ENCODE results near the gene AUH.

AUH gene

GRCh38 chr9:91185193-91185886 is 176.4 kb downstream of the AUH start:
- Histone ChIP-seq H3K14ac (ENCODE audit: low read length in 2 of 2) (no peak overlapping the region), H3K9me3 (ENCODE audit: control insufficient read depth, low read length) (peaks cover 2% of the 10 kb centered on the region), H3K27me3 (ENCODE audit: control insufficient read depth in 1 of 2, insufficient read depth in 1 of 2, low read length in 2 of 2) (no peaks in the 10 kb centered on the region), H2BK12ac (ENCODE audit: low read length in 2 of 2) (no peak overlapping the region), H3K23ac (ENCODE audit: low read length in 2 of 2) (no peak overlapping the region), H2BK15ac (ENCODE audit: low read depth, poor library complexity, severe bottlenecking) (no peak overlapping the region), H3K79me1 (replicated peaks; ENCODE audit: low read length, poor library complexity, severe bottlenecking) (no peaks in the 10 kb centered on the region), H3K4me1 (ENCODE audit: control insufficient read depth, insufficient read depth, low read depth, low read length) (peaks cover 12% of the 10 kb centered on the region), H2AFZ (ENCODE audit: low read depth, low read length) (no peak overlapping the region), H3K9ac (ENCODE audit: low read length) (no peak overlapping the region), H3K4ac (ENCODE audit: low read depth in 1 of 2, low read length in 2 of 2) (no peak overlapping the region), H3K27ac (ENCODE audit: low read length, poor library complexity, severe bottlenecking) (no peak overlapping the region), H2AK5ac (ENCODE audit: low read length, severe bottlenecking) (no peak overlapping the region), H3K4me3 (ENCODE audit: insufficient read depth in 1 of 2, low read depth in 1 of 2, low read length in 2 of 2) (no peak overlapping the region), H2BK5ac (ENCODE audit: low read depth, low read length, poor library complexity, severe bottlenecking) (no peak overlapping the region), H4K8ac (ENCODE audit: low read length) (no peak overlapping the region), H3K4me2 (ENCODE audit: low read length, poor library complexity, severe bottlenecking) (no peak overlapping the region), H3K36me3 (ENCODE audit: control insufficient read depth in 1 of 2, insufficient read depth in 2 of 2, low read depth in 1 of 2, low read length in 2 of 2) (no peaks in the 10 kb centered on the region), H4K91ac (ENCODE audit: low read length) (no peak overlapping the region), H2BK120ac (ENCODE audit: low read depth, low read length) (no peak overlapping the region), H3K18ac (ENCODE audit: low read depth in 1 of 2, low read length in 2 of 2) (no peak overlapping the region)
- WGBS, result 94% methylated on average over 10 of the region's 10 CpGs
- DNase-seq, result no peak

- H2BK5ac ChIP-seq (ENCODE audit: low read depth, low read length, poor library complexity, severe bottlenecking), result no peak overlapping the region
- no peak overlapping the region for H2BK120ac ChIP-seq (ENCODE audit: low read depth, low read length)
- no peak overlapping the region for H3K18ac ChIP-seq (ENCODE audit: low read depth in 1 of 2, low read length in 2 of 2)
- no peak overlapping the region for H2BK15ac ChIP-seq (ENCODE audit: low read depth, poor library complexity, severe bottlenecking)
- H2AFZ ChIP-seq (ENCODE audit: low read depth, low read length), result no peak overlapping the region
- no peak for DNase-seq
- H3K9ac ChIP-seq (ENCODE audit: low read length), result no peak overlapping the region
- H3K27ac ChIP-seq (ENCODE audit: low read length, poor library complexity, severe bottlenecking), result no peak overlapping the region
- no peak overlapping the region for H3K4me3 ChIP-seq (ENCODE audit: insufficient read depth in 1 of 2, low read depth in 1 of 2, low read length in 2 of 2)
- no peaks in the 10 kb centered on the region for H3K9me3 ChIP-seq (ENCODE audit: control insufficient read depth, low read length)
- no peaks in the 10 kb centered on the region for H3K79me1 ChIP-seq (replicated peaks; ENCODE audit: low read length, poor library complexity, severe bottlenecking)
- no peak overlapping the region for H3K4ac ChIP-seq (ENCODE audit: low read depth in 1 of 2, low read length in 2 of 2)
- no peak overlapping the region for H3K23ac ChIP-seq (ENCODE audit: low read length in 2 of 2)
- H4K91ac ChIP-seq (ENCODE audit: low read length), result no peak overlapping the region
- no peaks in the 10 kb centered on the region for H3K27me3 ChIP-seq (ENCODE audit: control insufficient read depth in 1 of 2, insufficient read depth in 1 of 2, low read length in 2 of 2)
- no peak overlapping the region for H2AK5ac ChIP-seq (ENCODE audit: low read length, severe bottlenecking)
- H3K4me1 ChIP-seq (ENCODE audit: control insufficient read depth, insufficient read depth, low read depth, low read length), result peaks cover 11% of the 10 kb centered on the region
- WGBS, result 88% methylated on average over 9 of the region's 12 CpGs
- no peak overlapping the region for H3K14ac ChIP-seq (ENCODE audit: low read length in 2 of 2)
- H3K36me3 ChIP-seq (ENCODE audit: control insufficient read depth in 1 of 2, insufficient read depth in 2 of 2, low read depth in 1 of 2, low read length in 2 of 2), result no peaks in the 10 kb centered on the region
- H4K8ac ChIP-seq (ENCODE audit: low read length), result no peak overlapping the region
- no peak overlapping the region for H3K4me2 ChIP-seq (ENCODE audit: low read length, poor library complexity, severe bottlenecking)
- no peak overlapping the region for H2BK12ac ChIP-seq (ENCODE audit: low read length in 2 of 2)
These were observed 179.1 kb downstream of the AUH start for GRCh38 chr9:91182429-91183225.

GRCh38 chr9:91181541-91181940 is 180.2 kb downstream of the AUH start:
- Histone ChIP-seq H3K27me3 (ENCODE audit: control insufficient read depth in 1 of 2, insufficient read depth in 1 of 2, low read length in 2 of 2) (no peaks in the 10 kb centered on the region), H2BK12ac (ENCODE audit: low read length in 2 of 2) (no peak overlapping the region), H3K9ac (ENCODE audit: low read length) (no peak overlapping the region), H3K79me1 (replicated peaks; ENCODE audit: low read length, poor library complexity, severe bottlenecking) (no peaks in the 10 kb centered on the region), H4K8ac (ENCODE audit: low read length) (no peak overlapping the region), H2AFZ (ENCODE audit: low read depth, low read length) (no peak overlapping the region), H3K4me2 (ENCODE audit: low read length, poor library complexity, severe bottlenecking) (no peak overlapping the region), H3K14ac (ENCODE audit: low read length in 2 of 2) (no peak overlapping the region), H4K91ac (ENCODE audit: low read length) (no peak overlapping the region), H3K27ac (ENCODE audit: low read length, poor library complexity, severe bottlenecking) (no peak overlapping the region), H3K9me3 (ENCODE audit: control insufficient read depth, low read length) (no peaks in the 10 kb centered on the region), H2BK120ac (ENCODE audit: low read depth, low read length) (no peak overlapping the region), H3K36me3 (ENCODE audit: control insufficient read depth in 1 of 2, insufficient read depth in 2 of 2, low read depth in 1 of 2, low read length in 2 of 2) (no peaks in the 10 kb centered on the region), H3K4me3 (ENCODE audit: insufficient read depth in 1 of 2, low read depth in 1 of 2, low read length in 2 of 2) (no peak overlapping the region), H3K18ac (ENCODE audit: low read depth in 1 of 2, low read length in 2 of 2) (no peak overlapping the region), H3K4ac (ENCODE audit: low read depth in 1 of 2, low read length in 2 of 2) (no peak overlapping the region), H2BK5ac (ENCODE audit: low read depth, low read length, poor library complexity, severe bottlenecking) (no peak overlapping the region), H2AK5ac (ENCODE audit: low read length, severe bottlenecking) (no peak overlapping the region), H3K4me1 (ENCODE audit: control insufficient read depth, insufficient read depth, low read depth, low read length) (peaks cover 3% of the 10 kb centered on the region), H2BK15ac (ENCODE audit: low read depth, poor library complexity, severe bottlenecking) (no peak overlapping the region), H3K23ac (ENCODE audit: low read length in 2 of 2) (no peak overlapping the region)
- DNase-seq, result no peak
- WGBS, result 82% methylated on average over 6 of the region's 8 CpGs

GRCh38 chr9:91180930-91181268 is 180.8 kb downstream of the AUH start:
- Histone ChIP-seq H3K36me3 (ENCODE audit: control insufficient read depth in 1 of 2, insufficient read depth in 2 of 2, low read depth in 1 of 2, low read length in 2 of 2) (no peaks in the 10 kb centered on the region), H3K4me3 (ENCODE audit: insufficient read depth in 1 of 2, low read depth in 1 of 2, low read length in 2 of 2) (no peak overlapping the region), H2BK120ac (ENCODE audit: low read depth, low read length) (no peak overlapping the region), H3K79me1 (replicated peaks; ENCODE audit: low read length, poor library complexity, severe bottlenecking) (no peaks in the 10 kb centered on the region), H3K9me3 (ENCODE audit: control insufficient read depth, low read length) (no peaks in the 10 kb centered on the region), H3K9ac (ENCODE audit: low read length) (no peak overlapping the region), H2AK5ac (ENCODE audit: low read length, severe bottlenecking) (no peak overlapping the region), H3K4me2 (ENCODE audit: low read length, poor library complexity, severe bottlenecking) (no peak overlapping the region), H3K14ac (ENCODE audit: low read length in 2 of 2) (no peak overlapping the region), H3K27ac (ENCODE audit: low read length, poor library complexity, severe bottlenecking) (no peak overlapping the region), H3K23ac (ENCODE audit: low read length in 2 of 2) (no peak overlapping the region), H3K18ac (ENCODE audit: low read depth in 1 of 2, low read length in 2 of 2) (no peak overlapping the region), H2BK12ac (ENCODE audit: low read length in 2 of 2) (no peak overlapping the region), H2AFZ (ENCODE audit: low read depth, low read length) (no peak overlapping the region), H4K91ac (ENCODE audit: low read length) (no peak overlapping the region), H3K4me1 (ENCODE audit: control insufficient read depth, insufficient read depth, low read depth, low read length) (peaks cover 2% of the 10 kb centered on the region), H3K27me3 (ENCODE audit: control insufficient read depth in 1 of 2, insufficient read depth in 1 of 2, low read length in 2 of 2) (no peaks in the 10 kb centered on the region), H3K4ac (ENCODE audit: low read depth in 1 of 2, low read length in 2 of 2) (no peak overlapping the region), H2BK15ac (ENCODE audit: low read depth, poor library complexity, severe bottlenecking) (no peak overlapping the region), H2BK5ac (ENCODE audit: low read depth, low read length, poor library complexity, severe bottlenecking) (no peak overlapping the region), H4K8ac (ENCODE audit: low read length) (no peak overlapping the region)
- 100% methylated on average over 3 of the region's 3 CpGs for WGBS
- no peak for DNase-seq

Data from mesenchymal stem cell (in vitro differentiated cells and primary cell).